Stomach smooth muscle (tissue), 2 donors: ENCODE results near the gene STX7.

Experiments used
- H3K27ac ChIP-seq: one replicate; pipeline ENCODE4 v1.7.0; 2013; ENCODE audit warnings: mild to moderate bottlenecking, low read length, inconsistent platforms
- H3K27me3 ChIP-seq, 2 donors: one replicate each; pipeline ENCODE4 v1.7.0; 2013; ENCODE audit warnings: low read length in 2 of 2; ENCODE audit not compliant: insufficient read depth in 2 of 2, control insufficient read depth in 1 of 2
- H3K36me3 ChIP-seq, 2 donors: one replicate each; pipeline ENCODE4 v1.7.0; 2013; ENCODE audit warnings: low read length in 2 of 2; ENCODE audit not compliant: control insufficient read depth in 2 of 2, insufficient read depth in 2 of 2
- H3K4me1 ChIP-seq: one replicate; pipeline ENCODE4 v1.7.0; 2013; ENCODE audit warnings: low read length; ENCODE audit not compliant: control insufficient read depth, insufficient read depth
- H3K4me3 ChIP-seq, 2 donors: one replicate each; pipeline ENCODE4 v1.7.0; 2013; ENCODE audit warnings: low read length in 2 of 2
- H3K9ac ChIP-seq, 2 donors: one replicate each; pipeline ENCODE4 v1.7.0; 2013; ENCODE audit warnings: low read length in 2 of 2, mild to moderate bottlenecking in 1 of 2
- H3K9me3 ChIP-seq, 2 donors: one replicate each; pipeline ENCODE4 v1.7.0; 2013; ENCODE audit warnings: low read length in 2 of 2; ENCODE audit not compliant: control insufficient read depth in 2 of 2
- donor health status: healthy.
- donor health status: Pancreatic carcinoma.

STX7 gene

DNA sequence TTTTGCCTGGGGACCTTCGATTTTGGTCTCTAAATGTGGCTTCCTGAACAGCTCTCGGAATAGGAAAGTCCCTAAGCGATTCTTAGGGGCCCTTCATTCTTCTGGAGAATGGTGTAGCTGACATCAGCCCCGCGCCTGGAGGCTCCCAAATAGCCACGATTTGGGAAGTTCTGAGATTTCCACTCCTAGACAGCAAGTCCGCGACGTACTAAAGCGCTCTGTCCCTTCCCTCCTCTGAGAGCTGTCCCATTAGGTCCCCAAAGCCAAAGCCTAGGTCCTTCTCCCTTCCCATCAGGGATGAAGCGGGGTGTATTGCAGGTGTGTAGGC, 112.4 kb downstream of the STX7 start:
- H3K27me3 ChIP-seq: peaks cover 7 to 23% of the 10 kb centered on the region in 2 donors
- peaks cover 7% of the 10 kb centered on the region for H3K4me1 ChIP-seq
- peak overlapping the region; percentile 64 to 78 for H3K4me3 ChIP-seq
- H3K27ac ChIP-seq: no peak overlapping the region
- H3K9ac ChIP-seq: no peak overlapping the region
- no peaks in the 10 kb centered on the region for H3K36me3 ChIP-seq
- H3K9me3 ChIP-seq: no peaks in the 10 kb centered on the region

DNA sequence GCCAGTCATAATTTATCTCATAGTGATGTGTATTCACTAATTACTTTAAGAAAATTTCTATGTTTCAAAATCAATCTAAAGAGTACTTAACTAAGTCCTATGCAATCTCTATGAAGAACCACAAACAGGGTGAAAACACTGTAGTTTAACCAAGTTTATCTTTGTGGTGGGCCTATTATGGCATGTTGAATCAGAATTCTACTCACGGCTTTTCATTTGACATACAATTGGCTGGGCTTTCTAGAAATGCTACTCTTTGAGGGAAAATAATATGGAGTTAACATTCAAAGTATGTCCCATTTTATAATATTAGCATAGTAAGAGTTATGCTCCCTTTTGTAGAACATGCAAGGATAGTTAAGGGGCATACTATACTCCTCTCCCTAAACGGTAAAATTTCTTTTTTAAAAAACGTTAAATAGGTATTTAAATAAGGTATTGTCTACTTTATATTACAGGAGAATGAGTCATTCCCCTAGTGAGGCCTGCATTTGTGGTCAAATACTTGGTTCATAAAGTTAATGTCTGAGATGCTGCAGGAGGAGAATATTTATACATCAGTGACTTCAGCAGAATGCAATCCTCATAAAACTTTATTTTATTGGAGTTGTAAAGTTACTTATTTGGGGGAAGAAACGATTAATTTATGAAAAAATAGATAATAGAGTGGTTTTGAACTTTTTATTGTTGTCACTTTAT, 113.4 kb downstream of the STX7 start:
- Histone ChIP-seq H3K4me1 (peaks cover 4% of the 10 kb centered on the region), H3K4me3 (no peak overlapping the region), H3K9ac (no peak overlapping the region), H3K9me3 (peaks cover 0 to 3% of the 10 kb centered on the region in 2 donors), H3K27ac (no peak overlapping the region), H3K36me3 (no peaks in the 10 kb centered on the region), H3K27me3 (peaks cover 7 to 23% of the 10 kb centered on the region in 2 donors)
